HG02642 (cell line): ENCODE data around the gene CASP7.
"Not testable (repeated sequence)": the region's sequence is repeated elsewhere in the genome, so short reads cannot be mapped to it uniquely, and the experiment has no call there.

Source experiments
- ATAC-seq: cut with Tn5 transposase; IDR thresholded peaks from one replicate; pipeline ENCODE4 v1.9.1; 2021; ENCODE audit warnings: mild to moderate bottlenecking; ENCODE audit not compliant: unreplicated experiment, poor library complexity

The CASP7 gene

GRCh38 chr10:113746217-113746957, 66.7 kb downstream of the CASP7 start:
- ATAC-seq = no peak

GRCh38 chr10:113751181-113751732, 71.5 kb downstream of the CASP7 start, which contains the start of gene PLEKHS1:
TSS of gene PLEKHS1 (plus strand) at chr10:113751682. CDS start at chr10:113755278, 3,596 bp downstream.
- no peak for ATAC-seq

GRCh38 chr10:113752553-113752952, 72.8 kb downstream of the CASP7 start:
- no peak for ATAC-seq

- no peak for ATAC-seq
Observed at GRCh38 chr10:113753020-113753692, 73.4 kb downstream of the CASP7 start.

- no peak for ATAC-seq
Observed at GRCh38 chr10:113754125-113754524, 74.4 kb downstream of the CASP7 start.

GRCh38 chr10:113754768-113755167, 75.1 kb downstream of the CASP7 start:
- no peak for ATAC-seq

- ATAC-seq = no peak
Observed at GRCh38 chr10:113756940-113757543, 77.3 kb downstream of the CASP7 start.

GRCh38 chr10:113762083-113762482, 82.4 kb downstream of the CASP7 start:
- ATAC-seq = no peak

GRCh38 chr10:113764582-113764981, 84.9 kb downstream of the CASP7 start:
- no peak for ATAC-seq

- no peak for ATAC-seq
Observed at GRCh38 chr10:113765910-113766309, 86.2 kb downstream of the CASP7 start.

GRCh38 chr10:113767222-113767621, 87.5 kb downstream of the CASP7 start:
- no peak for ATAC-seq

- no peak for ATAC-seq
Observed at GRCh38 chr10:113770346-113770745, 90.6 kb downstream of the CASP7 start.

GRCh38 chr10:113771131-113771530, 91.4 kb downstream of the CASP7 start:
- ATAC-seq = not testable (repeated sequence)

- ATAC-seq = no peak
Observed at GRCh38 chr10:113775686-113776294, 96.1 kb downstream of the CASP7 start.

GRCh38 chr10:113776553-113776952, 96.8 kb downstream of the CASP7 start:
- ATAC-seq = no peak
